Activated B cell treated with CpG ODN at 0.5 μM for 24 hours (primary cell): ENCODE results near the gene DLGAP1. TPM values are rescaled to one million over a fixed set of nuclear protein-coding genes. Genes with fewer than 3 reads are reported as not detected.

Experiments used
- ATAC-seq: fragments of 200-7000 bp; cut with Tn5 transposase; one replicate; pipeline ENCODE4 v1.10.0; 2021; ENCODE audit warnings: low read depth, mild to moderate bottlenecking, moderate library complexity
- CTCF ChIA-PET: fragments of 350-600 bp; sonication (Branson Sonifier 250); formaldehyde crosslinking; loops from one replicate; lab custom pipeline; 2021; ENCODE audit warnings: antibody characterized with exemption; lab: Charles Lee
- POLR2A ChIA-PET: fragments of 350-600 bp; sonication (Branson Sonifier 250); formaldehyde crosslinking; loops from one replicate; lab custom pipeline; 2021; ENCODE audit warnings: antibody characterized with exemption; lab: Charles Lee
- DNase-seq: peaks from one replicate; pipeline ENCODE4 v3.0.0; 2022
- H3K27ac Mint-ChIP-seq: one replicate; pipeline ENCODE4 v1.8.0; 2020; ENCODE audit warnings: mixed read lengths
- H3K27me3 Mint-ChIP-seq: one replicate; pipeline ENCODE4 v1.8.0; 2021; ENCODE audit warnings: mixed read lengths
- H3K36me3 Mint-ChIP-seq: one replicate; pipeline ENCODE4 v1.8.0; 2021; ENCODE audit warnings: low read depth, mixed read lengths
- H3K4me1 Mint-ChIP-seq: one replicate; pipeline ENCODE4 v1.8.0; 2021; ENCODE audit warnings: mixed read lengths
- H3K4me3 Mint-ChIP-seq: one replicate; pipeline ENCODE4 v1.8.0; 2020; ENCODE audit warnings: mild to moderate bottlenecking, mixed read lengths
- H3K9me3 Mint-ChIP-seq: one replicate; pipeline ENCODE4 v1.8.0; 2020; ENCODE audit warnings: mixed read lengths
- intact Hi-C: fragments of 100-400 bp; cut with micrococcal nuclease; formaldehyde crosslinking; loops from one replicate; pipeline ENCODE4 v1.15.1; 2024
- total RNA-seq: library from RNA; stranded (reverse); gene quantifications from 2 replicates; pipeline ENCODE4 v1.2.3, GENCODE V29; 2022
- TF ChIP-seq, protein P1 (sequence below): fragments of 200-600 bp; IDR thresholded peaks from one replicate; pipeline ENCODE4 v1.8.0; 2022; ENCODE audit warnings: antibody characterized with exemption, mild to moderate bottlenecking

The DLGAP1 gene
- total RNA-seq, 1 donor from 2014 or later, result 0.18 TPM

DNA sequence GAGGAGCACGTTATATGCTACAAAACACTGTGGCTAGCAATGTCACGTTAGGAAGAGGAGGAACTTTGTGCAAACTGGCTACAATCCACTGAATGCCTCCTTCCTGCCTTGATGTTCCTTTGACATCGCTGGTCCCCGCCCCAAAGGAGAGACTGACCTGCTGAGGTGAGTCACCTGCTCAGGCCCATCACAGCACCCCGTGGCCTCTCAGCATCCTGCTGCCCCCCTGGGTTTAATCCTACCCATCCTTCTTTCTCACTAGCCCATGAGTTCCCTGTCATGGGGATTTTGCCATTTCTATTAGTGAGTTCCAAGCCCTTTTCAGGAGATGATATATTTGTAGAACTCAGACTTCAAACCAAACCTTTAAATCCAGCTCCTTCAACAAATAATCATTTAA is 16.2 kb downstream of the DLGAP1 start:
- no peak overlapping the region for H3K4me3 Mint-ChIP-seq
- intact Hi-C loops, result no loop called here

DNA sequence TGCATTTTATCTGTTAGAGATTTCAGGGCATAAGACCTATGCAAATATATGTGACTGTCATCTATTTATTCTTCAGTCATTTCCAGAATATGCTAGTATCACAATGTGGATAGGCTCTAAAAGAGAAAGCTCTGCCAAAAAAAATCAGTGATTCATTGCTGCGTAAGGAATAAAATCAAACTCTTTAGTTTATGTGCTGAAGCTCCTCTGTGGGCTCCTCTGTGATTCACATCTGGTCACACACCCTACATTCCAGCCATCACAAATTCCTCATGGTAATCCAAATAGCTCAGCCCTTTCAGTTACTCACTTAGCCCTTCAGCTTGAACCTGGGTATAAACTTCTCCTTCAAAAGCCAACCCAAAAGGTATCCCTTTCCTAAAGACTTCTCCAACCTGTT is 21.4 kb downstream of the DLGAP1 start:
- CTCF ChIA-PET, result no interaction called here
- TF ChIP-seq, protein P1, sequence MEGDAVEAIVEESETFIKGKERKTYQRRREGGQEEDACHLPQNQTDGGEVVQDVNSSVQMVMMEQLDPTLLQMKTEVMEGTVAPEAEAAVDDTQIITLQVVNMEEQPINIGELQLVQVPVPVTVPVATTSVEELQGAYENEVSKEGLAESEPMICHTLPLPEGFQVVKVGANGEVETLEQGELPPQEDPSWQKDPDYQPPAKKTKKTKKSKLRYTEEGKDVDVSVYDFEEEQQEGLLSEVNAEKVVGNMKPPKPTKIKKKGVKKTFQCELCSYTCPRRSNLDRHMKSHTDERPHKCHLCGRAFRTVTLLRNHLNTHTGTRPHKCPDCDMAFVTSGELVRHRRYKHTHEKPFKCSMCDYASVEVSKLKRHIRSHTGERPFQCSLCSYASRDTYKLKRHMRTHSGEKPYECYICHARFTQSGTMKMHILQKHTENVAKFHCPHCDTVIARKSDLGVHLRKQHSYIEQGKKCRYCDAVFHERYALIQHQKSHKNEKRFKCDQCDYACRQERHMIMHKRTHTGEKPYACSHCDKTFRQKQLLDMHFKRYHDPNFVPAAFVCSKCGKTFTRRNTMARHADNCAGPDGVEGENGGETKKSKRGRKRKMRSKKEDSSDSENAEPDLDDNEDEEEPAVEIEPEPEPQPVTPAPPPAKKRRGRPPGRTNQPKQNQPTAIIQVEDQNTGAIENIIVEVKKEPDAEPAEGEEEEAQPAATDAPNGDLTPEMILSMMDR, result no peak
- ATAC-seq (no peak), DNase-seq (no peak)
- no peaks in the 10 kb centered on the region for H3K36me3 Mint-ChIP-seq
- no peaks in the 10 kb centered on the region for H3K9me3 Mint-ChIP-seq
- no peaks in the 10 kb centered on the region for H3K4me1 Mint-ChIP-seq
- no peak overlapping the region for H3K4me3 Mint-ChIP-seq
- no peak overlapping the region for H3K27ac Mint-ChIP-seq
- intact Hi-C loops, result no loop called here
- POLR2A ChIA-PET, result no interaction called here
- no peaks in the 10 kb centered on the region for H3K27me3 Mint-ChIP-seq

More for the DNA sequence above, 16.2 kb downstream of the DLGAP1 start:
- Mint-ChIP-seq H3K27ac (no peak overlapping the region), H3K4me1 (no peaks in the 10 kb centered on the region), H3K36me3 (no peaks in the 10 kb centered on the region), H3K27me3 (no peaks in the 10 kb centered on the region), H3K9me3 (no peaks in the 10 kb centered on the region)
- ChIA-PET POLR2A (no interaction called here), CTCF (no interaction called here)
- ATAC-seq (no peak), DNase-seq (no peak)
- TF ChIP-seq, protein P1, result no peak

DNA sequence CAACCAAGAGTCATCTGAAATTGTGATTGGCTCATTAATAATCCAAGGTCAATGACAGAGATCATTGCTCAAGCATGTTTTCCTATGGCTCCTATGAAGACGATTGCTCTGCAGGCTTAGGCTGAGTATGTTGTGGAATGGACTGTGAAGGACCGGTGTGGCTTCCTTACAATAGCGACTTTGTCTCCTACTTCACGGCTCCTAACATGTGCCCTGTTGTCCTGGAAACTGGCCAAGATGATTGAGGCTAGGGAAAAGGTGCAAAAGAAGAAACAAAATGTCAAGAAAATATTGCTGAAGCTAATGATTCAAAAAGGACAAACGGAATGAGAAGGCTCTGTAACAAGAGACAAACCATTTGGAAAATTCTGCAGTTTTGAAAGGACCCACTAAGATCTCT is 24.3 kb downstream of the DLGAP1 start:
- ATAC-seq (no peak), DNase-seq (no peak)
- ChIA-PET CTCF (no interaction called here), POLR2A (no interaction called here)
- Mint-ChIP-seq H3K27me3 (no peaks in the 10 kb centered on the region), H3K4me3 (no peak overlapping the region), H3K4me1 (no peaks in the 10 kb centered on the region), H3K36me3 (no peaks in the 10 kb centered on the region), H3K9me3 (no peaks in the 10 kb centered on the region), H3K27ac (no peak overlapping the region)
- intact Hi-C loops, result no loop called here
- TF ChIP-seq, protein P1, result no peak

DNA sequence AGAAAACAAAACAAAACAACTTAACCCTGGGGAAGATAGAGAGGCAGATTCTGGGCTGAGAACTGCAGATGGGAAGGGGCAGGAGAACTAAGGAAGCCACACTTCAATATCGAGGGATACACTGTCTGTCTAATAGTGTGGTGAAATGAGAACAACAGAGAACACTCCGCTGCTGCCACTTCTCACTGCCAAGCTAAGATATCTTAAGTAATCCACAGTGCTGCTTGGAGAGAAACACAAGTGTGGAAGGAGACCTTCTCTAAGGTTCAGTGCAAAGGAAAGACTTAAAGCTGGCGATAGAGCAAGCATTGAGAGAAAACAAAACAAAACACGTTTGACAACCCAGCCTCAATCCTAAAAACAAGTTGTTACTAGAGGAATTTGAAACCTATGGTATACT is 37.4 kb downstream of the DLGAP1 start:
- DNase-seq (no peak), ATAC-seq (no peak)
- Mint-ChIP-seq H3K36me3 (no peaks in the 10 kb centered on the region), H3K4me1 (no peaks in the 10 kb centered on the region), H3K27ac (no peak overlapping the region), H3K27me3 (no peaks in the 10 kb centered on the region), H3K4me3 (no peak overlapping the region), H3K9me3 (peaks cover 10% of the 10 kb centered on the region)
- intact Hi-C loops, result no loop called here
- ChIA-PET CTCF (no interaction called here), POLR2A (no interaction called here)
- TF ChIP-seq, protein P1, result no peak

DNA sequence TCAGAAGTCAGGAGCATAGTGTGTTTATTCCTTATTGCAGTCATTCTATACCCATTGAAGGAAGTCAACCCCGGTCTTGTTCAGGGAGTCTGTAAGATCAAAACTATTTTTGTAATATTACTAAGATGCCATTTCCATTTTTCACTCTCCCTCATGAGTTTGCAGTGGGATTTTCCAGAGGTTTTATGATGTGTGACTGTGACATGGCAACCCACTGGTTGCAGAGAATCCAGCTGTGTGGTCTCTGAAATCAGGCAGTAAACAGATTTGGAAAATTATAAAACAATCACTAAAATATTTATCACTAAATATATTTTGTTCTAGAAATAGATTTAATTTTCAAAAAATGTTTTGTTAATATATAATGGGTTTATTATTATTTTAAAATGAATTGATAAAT is 38.1 kb downstream of the DLGAP1 start:
- Mint-ChIP-seq H3K4me1 (no peaks in the 10 kb centered on the region), H3K27ac (no peak overlapping the region), H3K36me3 (no peaks in the 10 kb centered on the region), H3K4me3 (no peak overlapping the region), H3K27me3 (no peaks in the 10 kb centered on the region), H3K9me3 (peaks cover 10% of the 10 kb centered on the region)
- ChIA-PET POLR2A (no interaction called here), CTCF (no interaction called here)
- TF ChIP-seq, protein P1, result no peak
- ATAC-seq (no peak), DNase-seq (no peak)
- intact Hi-C loops, result no loop called here
